Stimulated activated naive CD8-positive, alpha-beta T cell treated with anti-CD3 and anti-CD28 coated beads, Interleukin-15, Interleukin-2, amounts not matched to agents 100 ng/mL and 50 ng/mL, for 24 hours (primary cell): ENCODE data around the gene TNP2.
"Not testable (repeated sequence)": the region's sequence is repeated elsewhere in the genome, so short reads cannot be mapped to it uniquely, and the experiment has no call there.

Experiments used
- H3K27ac Mint-ChIP-seq: one replicate; pipeline ENCODE4 v1.8.0; 2021; ENCODE audit warnings: mild to moderate bottlenecking, mixed read lengths
- H3K27me3 Mint-ChIP-seq: one replicate; pipeline ENCODE4 v1.8.0; 2021; ENCODE audit warnings: mixed read lengths
- H3K36me3 Mint-ChIP-seq: one replicate; pipeline ENCODE4 v1.8.0; 2021; ENCODE audit warnings: low read depth, mixed read lengths
- H3K4me1 Mint-ChIP-seq: one replicate; pipeline ENCODE4 v1.8.0; 2021; ENCODE audit warnings: low read depth, mixed read lengths
- H3K4me3 Mint-ChIP-seq: one replicate; pipeline ENCODE4 v1.8.0; 2021; ENCODE audit warnings: mild to moderate bottlenecking, mixed read lengths
- H3K9me3 Mint-ChIP-seq: one replicate; pipeline ENCODE4 v1.8.0; 2021; ENCODE audit warnings: mixed read lengths

Gene TNP2

DNA sequence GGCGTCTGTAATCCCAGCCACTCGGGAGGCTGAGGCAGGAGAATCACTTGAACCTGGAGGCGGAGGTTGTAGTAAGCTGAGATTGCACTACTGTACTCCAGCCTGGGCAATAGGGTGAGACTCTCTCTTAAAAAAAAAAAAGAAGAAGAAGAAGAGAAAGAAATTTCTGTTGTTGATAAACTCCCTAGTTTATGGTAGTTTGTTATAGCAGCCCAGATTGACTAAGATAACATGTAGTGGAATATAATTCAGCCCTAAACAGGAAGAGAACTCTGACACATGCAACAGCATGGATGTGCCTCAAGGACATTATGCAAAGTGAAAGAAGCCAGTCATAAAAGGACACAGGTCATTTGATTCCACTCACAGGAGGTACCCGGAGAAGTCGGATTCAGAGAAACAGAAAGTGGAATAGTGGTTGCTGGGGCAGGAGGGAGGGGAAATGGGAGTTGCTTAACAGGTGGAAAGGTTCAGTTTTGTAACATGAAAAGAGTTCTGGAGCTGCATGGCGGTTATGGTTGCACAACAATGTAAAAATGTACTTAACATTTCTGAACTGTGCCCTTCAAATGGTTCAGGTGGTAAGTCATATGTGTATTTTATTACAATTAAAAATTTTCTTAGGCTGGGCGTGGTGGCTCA lies 38.0 kb upstream of the TNP2 start:
- no peaks in the 10 kb centered on the region for H3K36me3 Mint-ChIP-seq
- H3K9me3 Mint-ChIP-seq, result no peaks in the 10 kb centered on the region
- no peak overlapping the region for H3K27ac Mint-ChIP-seq
- H3K4me1 Mint-ChIP-seq, result peaks cover 38% of the 10 kb centered on the region
- no peak overlapping the region for H3K4me3 Mint-ChIP-seq
- no peaks in the 10 kb centered on the region for H3K27me3 Mint-ChIP-seq

DNA sequence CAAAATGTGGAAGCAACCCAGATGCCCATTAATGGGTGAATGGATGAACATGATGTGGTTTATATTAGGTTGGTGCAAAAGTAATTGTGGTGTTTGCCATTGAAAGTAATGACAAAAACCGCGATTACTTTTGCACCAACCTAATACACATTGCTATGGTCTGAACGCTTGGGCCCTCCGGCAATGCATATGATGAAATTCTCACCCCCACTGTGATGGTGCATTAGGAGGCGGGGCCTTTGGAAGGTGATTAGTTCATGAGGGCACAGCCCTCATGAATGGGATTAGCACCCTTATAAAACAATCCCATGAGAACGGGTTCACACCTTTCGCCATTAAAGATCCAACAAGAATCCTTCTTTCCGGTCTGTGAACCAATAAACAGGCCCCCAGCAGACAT lies 37.3 kb upstream of the TNP2 start:
- H3K4me1 Mint-ChIP-seq, result peaks cover 32% of the 10 kb centered on the region
- no peaks in the 10 kb centered on the region for H3K36me3 Mint-ChIP-seq
- H3K27me3 Mint-ChIP-seq, result no peaks in the 10 kb centered on the region
- H3K4me3 Mint-ChIP-seq, result no peak overlapping the region
- no peak overlapping the region for H3K27ac Mint-ChIP-seq
- H3K9me3 Mint-ChIP-seq, result no peaks in the 10 kb centered on the region

DNA sequence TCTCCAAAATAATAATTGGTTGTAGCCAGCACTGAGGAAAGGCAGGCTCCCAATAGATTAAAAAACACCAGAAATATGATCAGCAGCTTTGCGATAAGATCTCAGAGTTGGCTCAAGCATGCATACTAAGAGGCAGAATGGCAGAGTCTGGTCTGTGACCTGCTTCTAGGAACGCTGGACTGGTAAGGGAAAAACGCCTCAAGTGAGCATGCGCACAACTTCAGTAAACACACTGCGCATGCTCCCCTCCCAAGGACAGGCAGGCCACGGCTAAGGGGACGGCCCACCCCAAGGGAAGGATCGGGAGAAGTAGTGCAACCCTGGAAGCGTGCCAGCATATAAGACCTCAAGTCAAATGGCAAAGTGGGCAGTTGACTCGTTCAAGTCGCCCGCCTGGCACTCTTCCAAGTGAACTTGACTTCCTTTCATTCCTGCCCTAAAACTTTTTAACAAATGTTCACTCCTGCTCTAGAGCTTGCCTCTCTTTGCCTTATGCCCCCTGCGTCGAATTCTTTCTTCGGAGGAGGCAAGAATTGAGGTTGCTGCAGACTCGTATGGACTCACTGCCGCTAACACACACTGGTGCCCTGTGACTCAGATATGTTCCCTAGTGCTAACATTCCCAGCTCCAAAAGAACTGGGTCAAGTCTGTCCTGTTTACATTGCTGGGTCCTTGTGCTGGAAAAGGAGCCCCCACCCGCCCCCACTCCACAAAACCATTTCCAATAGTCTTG lies 34.4 kb upstream of the TNP2 start:
- Mint-ChIP-seq H3K4me3 (no peak overlapping the region), H3K27ac (no peak overlapping the region), H3K9me3 (no peaks in the 10 kb centered on the region), H3K36me3 (no peaks in the 10 kb centered on the region), H3K27me3 (no peaks in the 10 kb centered on the region), H3K4me1 (peaks cover 18% of the 10 kb centered on the region)

DNA sequence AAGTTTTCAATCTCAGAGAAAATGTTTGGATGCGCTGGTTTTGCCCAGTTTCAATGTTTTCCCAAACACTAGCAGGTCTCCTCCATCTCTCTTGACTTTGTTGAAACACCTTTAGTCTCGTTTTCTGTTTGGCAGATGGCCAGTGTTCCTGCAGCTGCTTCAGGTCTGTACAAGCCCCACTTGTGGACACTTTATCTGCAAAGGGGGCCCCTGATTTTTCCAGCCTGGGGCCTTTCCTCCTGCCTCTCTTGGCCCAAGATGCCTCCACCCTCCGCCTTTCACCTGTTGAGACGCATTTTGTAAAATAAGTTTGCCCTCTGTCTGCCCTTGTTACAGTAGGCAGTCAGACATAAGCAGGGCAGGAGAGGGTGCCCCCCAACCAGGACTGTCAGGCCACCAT lies 33.9 kb upstream of the TNP2 start:
- Mint-ChIP-seq H3K27me3 (no peaks in the 10 kb centered on the region), H3K4me3 (no peak overlapping the region), H3K36me3 (no peaks in the 10 kb centered on the region), H3K4me1 (peaks cover 19% of the 10 kb centered on the region), H3K27ac (no peak overlapping the region), H3K9me3 (no peaks in the 10 kb centered on the region)

DNA sequence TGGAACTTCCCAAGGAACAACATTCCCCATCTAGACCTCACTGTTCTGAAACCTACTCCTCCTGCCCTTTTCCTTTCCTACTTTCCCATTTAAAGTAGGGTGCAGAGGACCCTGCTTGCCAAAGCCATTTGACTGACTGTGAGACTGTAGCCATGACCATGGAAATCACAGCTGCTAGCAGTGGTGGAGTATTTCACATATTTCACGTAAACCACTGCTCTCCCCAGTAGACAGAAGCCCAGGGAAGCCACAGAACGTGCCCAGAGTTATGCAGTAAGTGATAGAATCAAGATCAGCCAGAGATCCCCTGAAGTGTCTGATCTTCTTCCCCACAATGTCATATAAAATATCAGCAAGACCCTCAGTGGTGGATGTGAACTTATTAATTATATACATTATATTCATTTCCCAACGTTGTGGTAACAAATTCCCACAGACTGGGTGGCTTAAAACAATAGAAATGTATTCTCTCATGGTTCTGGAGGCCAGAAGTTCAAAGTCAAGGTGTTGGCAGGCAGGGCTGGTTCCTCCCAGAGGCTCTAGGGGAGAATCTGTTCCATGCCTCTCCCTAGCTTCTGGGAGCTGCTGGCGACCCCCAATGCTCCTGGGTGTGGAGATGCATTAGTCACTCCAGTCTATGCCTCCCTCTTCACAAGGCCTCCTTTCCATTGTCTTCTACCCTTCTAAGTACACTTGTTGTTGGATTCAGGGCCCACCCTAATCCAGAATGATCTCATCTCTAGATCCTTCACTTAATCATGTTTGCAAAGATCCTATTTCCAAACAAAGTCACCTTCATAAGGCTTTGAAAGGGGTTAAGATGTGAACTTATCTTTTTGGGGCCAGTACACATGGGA lies 32.7 kb upstream of the TNP2 start:
- Mint-ChIP-seq H3K27ac (no peak overlapping the region), H3K4me3 (no peak overlapping the region)

DNA sequence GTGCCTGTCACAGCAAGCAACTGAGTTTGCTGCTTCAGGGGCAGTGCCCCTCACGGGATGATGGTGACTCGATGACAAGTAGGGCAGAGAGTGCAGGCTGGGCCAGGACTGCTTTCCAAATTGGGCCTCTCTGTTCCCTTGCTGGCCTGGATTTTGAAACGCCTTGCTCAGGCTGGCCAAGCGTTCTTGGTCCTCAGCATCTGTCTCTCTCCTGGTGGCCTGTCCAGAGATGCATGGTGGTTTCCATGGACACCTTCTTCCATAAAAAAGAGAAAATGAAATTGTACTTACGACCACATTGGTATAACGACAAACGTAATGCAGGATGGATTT lies 31.4 kb upstream of the TNP2 start:
- H3K4me1 Mint-ChIP-seq, result peaks cover 30% of the 10 kb centered on the region
- H3K27ac Mint-ChIP-seq, result no peak overlapping the region

More for the DNA sequence above, 32.7 kb upstream of the TNP2 start:
- Mint-ChIP-seq H3K4me1 (peaks cover 23% of the 10 kb centered on the region), H3K36me3 (no peaks in the 10 kb centered on the region), H3K9me3 (no peaks in the 10 kb centered on the region), H3K27me3 (no peaks in the 10 kb centered on the region)

DNA sequence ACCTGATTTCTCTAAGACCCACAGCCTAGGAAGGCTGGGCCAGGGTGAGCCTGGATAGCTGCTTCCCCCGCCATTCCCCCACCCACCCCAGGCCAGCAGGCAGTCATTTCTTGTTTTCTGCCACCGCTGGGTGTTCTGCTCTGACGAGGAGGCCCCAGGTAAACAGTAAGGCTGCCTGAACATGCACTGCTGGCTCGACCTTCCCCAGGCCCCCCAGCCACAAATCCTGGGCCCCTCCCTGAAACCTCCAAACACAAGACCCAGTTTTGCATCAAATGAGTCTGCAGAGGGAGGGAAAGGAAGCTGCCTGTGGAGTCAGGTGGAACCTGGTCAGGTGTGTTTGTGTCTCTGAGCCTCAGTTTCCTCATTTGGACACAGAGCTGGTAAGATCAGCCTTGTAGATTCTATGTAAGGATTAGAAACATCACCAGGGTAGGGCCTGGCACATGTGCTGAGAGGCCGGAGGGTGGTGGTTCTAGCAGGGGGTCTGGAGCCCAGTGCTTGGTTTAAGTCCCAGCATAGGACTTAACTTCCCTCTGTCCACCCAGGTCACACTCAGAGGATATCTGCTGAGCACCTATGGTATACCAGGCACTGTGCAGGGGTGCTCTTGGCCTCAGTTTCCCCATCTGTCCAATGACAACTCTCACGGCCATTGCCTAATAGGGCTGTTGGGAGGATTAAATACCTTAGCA lies 30.9 kb upstream of the TNP2 start:
- Mint-ChIP-seq H3K4me1 (peaks cover 33% of the 10 kb centered on the region), H3K27me3 (no peaks in the 10 kb centered on the region), H3K36me3 (no peaks in the 10 kb centered on the region), H3K9me3 (no peaks in the 10 kb centered on the region), H3K27ac (no peak overlapping the region), H3K4me3 (no peak overlapping the region)

More for the DNA sequence above, 31.4 kb upstream of the TNP2 start:
- Mint-ChIP-seq H3K36me3 (no peaks in the 10 kb centered on the region), H3K9me3 (no peaks in the 10 kb centered on the region), H3K27me3 (no peaks in the 10 kb centered on the region), H3K4me3 (no peak overlapping the region)

DNA sequence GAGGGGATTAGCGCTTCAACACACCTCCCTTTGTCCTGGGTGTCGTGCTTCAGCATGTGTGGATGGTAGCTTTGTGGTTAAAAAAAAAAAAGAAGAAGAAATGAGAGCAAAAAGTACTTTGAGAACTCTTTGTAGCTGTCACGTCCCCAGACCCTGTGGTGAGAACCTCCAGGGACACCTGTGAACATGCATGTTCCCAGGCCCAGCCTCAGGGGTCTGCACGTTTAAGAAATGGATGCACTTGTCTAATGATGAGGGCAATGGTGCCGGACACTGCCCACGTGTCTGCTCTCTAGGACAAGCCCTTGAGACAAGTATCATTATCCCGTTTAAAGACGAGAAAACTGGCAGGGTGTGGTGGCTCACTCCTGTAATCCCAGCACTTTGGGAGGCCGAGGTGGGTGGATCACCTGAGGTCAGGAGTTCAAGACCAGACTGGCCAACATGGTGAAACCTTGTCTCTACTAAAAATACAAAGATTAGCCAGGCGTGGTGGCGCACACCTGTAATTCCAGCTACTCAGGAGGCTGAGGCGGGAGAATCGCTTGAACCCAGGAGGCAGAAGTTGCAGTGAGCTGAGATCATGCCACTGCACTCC lies 29.9 kb upstream of the TNP2 start:
- Mint-ChIP-seq H3K4me3 (peak overlapping the region; percentile 25), H3K27ac (peak overlapping the region; percentile 84)
- not testable (repeated sequence) for H3K27me3 Mint-ChIP-seq

DNA sequence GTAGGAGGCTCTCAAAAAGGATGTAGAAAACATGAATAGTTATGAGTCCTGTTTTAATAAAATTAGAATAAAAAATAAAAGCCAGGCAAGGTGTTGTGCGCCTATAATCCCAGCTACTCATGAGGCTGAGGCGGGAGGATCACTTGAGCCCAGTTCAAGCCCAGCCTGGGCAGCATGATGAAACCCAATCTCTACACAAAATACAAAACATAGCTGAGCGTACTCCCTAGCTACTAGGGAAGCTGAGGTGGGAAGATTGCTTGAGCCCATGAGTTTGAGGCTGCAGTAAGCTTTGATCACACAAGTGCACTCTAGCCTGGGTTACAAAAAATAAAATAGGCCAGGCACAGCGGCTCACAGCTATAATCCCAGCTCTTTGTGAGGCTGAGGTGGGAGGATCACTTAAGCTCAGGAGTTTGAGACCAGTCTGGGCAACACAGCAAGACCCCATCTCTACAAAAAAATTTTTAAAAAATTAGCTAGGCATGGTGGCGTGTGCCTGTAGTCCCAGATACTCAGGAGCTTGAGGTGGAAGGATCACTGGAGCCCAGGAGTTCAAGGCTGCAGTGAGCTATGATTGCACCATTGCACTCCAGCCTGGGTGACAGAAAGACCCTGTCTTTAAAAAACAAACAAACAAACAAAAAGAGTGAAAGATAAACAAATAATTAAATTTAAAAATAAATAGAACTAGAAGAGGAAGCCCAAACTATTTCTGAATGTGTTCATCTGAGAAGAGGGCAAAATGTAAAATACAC lies 29.2 kb upstream of the TNP2 start:
- no peaks in the 10 kb centered on the region for H3K36me3 Mint-ChIP-seq
- peak overlapping the region; percentile 25 for H3K4me3 Mint-ChIP-seq
- peaks cover 3% of the 10 kb centered on the region for H3K27me3 Mint-ChIP-seq
- peak overlapping the region; percentile 84 for H3K27ac Mint-ChIP-seq
- peaks cover 46% of the 10 kb centered on the region for H3K4me1 Mint-ChIP-seq
- no peaks in the 10 kb centered on the region for H3K9me3 Mint-ChIP-seq

More for the DNA sequence above, 29.9 kb upstream of the TNP2 start:
- peaks cover 39% of the 10 kb centered on the region for H3K4me1 Mint-ChIP-seq
- H3K9me3 Mint-ChIP-seq, H3K36me3 Mint-ChIP-seq: not testable (repeated sequence)

DNA sequence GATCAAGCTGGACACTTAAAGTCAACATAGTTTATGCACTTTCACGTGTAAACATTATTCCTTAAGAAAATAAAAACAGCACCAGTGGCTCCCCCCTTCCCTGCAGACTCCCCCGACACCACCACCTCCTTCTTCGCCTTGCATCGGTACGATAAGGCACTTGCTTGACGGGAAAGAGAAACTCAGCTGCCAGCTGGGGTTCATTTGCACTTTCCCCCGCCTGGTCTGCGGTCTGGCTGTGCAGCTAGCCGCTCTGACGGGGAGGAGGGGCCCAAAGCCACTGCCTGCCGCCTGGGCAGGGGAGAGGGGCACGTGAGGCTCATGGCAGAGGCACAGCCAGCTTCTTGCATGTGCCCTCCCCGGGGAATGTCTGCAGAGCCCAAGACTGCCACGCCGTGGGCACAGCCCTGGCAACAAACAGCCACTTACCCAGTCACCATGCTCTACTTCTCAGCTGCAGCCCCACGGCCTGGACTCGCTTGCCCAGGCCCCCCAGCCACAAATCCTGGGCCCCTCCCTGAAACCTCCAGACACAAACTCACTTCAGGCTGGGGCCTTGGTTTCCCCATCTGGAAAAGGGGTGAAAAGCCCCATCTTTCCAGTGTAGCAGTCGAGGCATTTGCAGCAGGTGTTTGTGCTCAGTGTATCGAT lies 28.5 kb upstream of the TNP2 start:
- Mint-ChIP-seq H3K36me3 (no peaks in the 10 kb centered on the region), H3K27me3 (peaks cover 3% of the 10 kb centered on the region), H3K9me3 (no peaks in the 10 kb centered on the region), H3K27ac (peak overlapping the region; percentile 72), H3K4me3 (peak overlapping the region; percentile 17), H3K4me1 (peaks cover 49% of the 10 kb centered on the region)

DNA sequence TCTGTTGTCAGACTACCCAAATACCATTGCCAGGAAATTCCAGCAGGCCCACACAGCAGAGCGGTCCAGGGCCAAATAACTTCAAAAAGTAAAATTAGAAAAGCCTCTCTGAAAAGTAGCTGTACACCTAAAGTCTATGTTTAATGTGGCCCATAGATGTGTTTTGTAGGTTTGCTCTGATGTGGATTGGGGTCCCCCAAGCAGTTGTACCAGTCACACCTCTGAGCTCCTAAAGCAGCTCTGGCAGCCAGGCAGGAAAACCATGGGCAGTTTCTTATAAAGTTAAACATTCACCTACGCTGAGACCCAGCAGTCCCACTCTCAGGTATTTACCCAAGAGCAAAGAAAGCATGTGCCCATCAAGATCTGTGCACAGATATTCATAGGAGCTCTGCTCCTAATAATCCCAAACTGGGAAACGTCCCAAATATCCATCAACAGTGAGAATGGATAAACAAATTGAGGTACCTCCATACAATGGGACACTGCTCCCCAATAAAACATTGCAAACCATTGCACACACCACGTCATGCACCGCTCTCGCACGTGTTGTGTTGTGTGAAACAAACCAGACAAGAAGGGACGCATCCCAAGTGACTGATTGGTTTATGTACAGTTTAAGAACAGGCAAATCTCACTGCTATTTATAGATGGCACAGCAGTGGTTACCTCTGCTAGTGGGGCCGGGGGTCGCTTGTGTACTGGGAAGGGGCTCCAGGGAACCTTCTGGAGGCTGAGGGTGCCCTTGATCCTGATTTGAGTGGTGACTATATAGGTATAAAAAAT lies 27.8 kb upstream of the TNP2 start:
- Mint-ChIP-seq H3K27ac (peak overlapping the region; percentile 72), H3K9me3 (no peaks in the 10 kb centered on the region), H3K4me1 (peaks cover 49% of the 10 kb centered on the region), H3K27me3 (peaks cover 3% of the 10 kb centered on the region), H3K4me3 (peak overlapping the region; percentile 17), H3K36me3 (no peaks in the 10 kb centered on the region)

DNA sequence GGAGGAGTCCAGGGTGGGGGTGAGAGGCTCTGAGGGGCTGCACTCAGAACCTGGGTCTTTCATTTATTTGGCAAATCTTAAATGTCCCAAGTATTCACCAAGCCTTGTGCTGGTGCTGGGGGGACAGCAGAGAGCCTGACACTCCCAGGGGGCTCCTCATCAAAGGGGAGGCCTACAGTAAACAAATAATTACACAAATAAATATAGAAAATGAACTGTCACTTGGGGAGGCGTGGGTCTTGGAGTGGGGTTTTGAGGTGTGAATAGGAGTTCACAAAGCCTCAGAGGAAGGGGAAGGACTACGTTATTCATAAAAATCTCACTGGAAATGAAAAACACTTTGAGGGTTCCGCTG lies 27.2 kb upstream of the TNP2 start:
- Mint-ChIP-seq H3K27ac (peak overlapping the region; percentile 31), H3K36me3 (no peaks in the 10 kb centered on the region), H3K27me3 (peaks cover 3% of the 10 kb centered on the region), H3K4me3 (no peak overlapping the region), H3K4me1 (peaks cover 49% of the 10 kb centered on the region), H3K9me3 (no peaks in the 10 kb centered on the region)

DNA sequence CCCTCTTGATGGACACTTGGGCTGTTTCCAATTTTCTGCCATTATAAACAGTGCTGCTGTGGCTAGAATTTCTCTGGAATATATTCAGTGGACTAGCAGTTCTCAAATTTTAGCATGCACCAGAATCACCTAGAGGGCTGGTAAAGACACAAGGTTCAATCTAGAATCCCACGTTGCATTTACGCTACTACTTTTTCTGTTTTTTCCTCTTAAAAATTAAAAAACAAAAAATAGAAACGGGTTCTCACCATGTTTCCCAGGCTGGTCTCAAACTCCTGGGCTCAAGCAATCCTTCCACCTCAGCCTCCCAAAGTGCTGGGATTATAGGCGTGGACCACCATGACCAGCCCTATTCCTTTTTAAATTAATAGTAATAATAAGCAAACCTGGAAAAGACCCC lies 26.5 kb upstream of the TNP2 start:
- Mint-ChIP-seq H3K27me3 (peaks cover 4% of the 10 kb centered on the region), H3K4me3 (no peak overlapping the region), H3K4me1 (peaks cover 49% of the 10 kb centered on the region), H3K9me3 (no peaks in the 10 kb centered on the region), H3K36me3 (no peaks in the 10 kb centered on the region), H3K27ac (no peak overlapping the region)
